HepG2 (cell line): ENCODE measurements around the gene C2orf92.

Source experiments
- CTCF ChIP-seq: sonication (generic); formaldehyde crosslinking; IDR thresholded peaks from 2 replicates; pipeline ENCODE4 v1.5.0; 2020; ENCODE audit warnings: mild to moderate bottlenecking, missing genetic modification reagents, moderate library complexity
- EP300 ChIP-seq, 3 experiments: sonication (generic) in 1 of 3; formaldehyde crosslinking in 1 of 3; IDR thresholded peaks; 2 replicates each; pipeline versions ENCODE4 v1.5.1 to v1.6.1; 2011 to 2020; ENCODE audit warnings: low read depth in 2 of 3, low read length in 2 of 3, borderline replicate concordance in 1 of 3, improper control_type of control experiment in 1 of 3, mild to moderate bottlenecking in 1 of 3, missing genetic modification reagents in 1 of 3, moderate library complexity in 1 of 3
- HNRNPL ChIP-seq: fragments of 200-400 bp; formaldehyde crosslinking; IDR thresholded peaks from 2 replicates; pipeline ENCODE4 v1.6.1; 2017; ENCODE audit warnings: mild to moderate bottlenecking, low read depth, low read length
- KLF13 ChIP-seq: sonication (generic); formaldehyde crosslinking; IDR thresholded peaks from 2 replicates; pipeline ENCODE4 v1.4.0; 2020; ENCODE audit warnings: mild to moderate bottlenecking, missing genetic modification reagents
- NKX3-1 ChIP-seq: sonication (generic); formaldehyde crosslinking; IDR thresholded peaks from 2 replicates; pipeline ENCODE4 v1.5.0; 2020; ENCODE audit warnings: missing genetic modification reagents
- POLR2A ChIP-seq, 2 experiments: IDR thresholded peaks; 2 replicates each; pipeline ENCODE4 v1.6.1; 2011; ENCODE audit warnings: low read depth in 2 of 2, low read length in 2 of 2, mild to moderate bottlenecking in 1 of 2, moderate library complexity in 1 of 2; ENCODE audit not compliant: insufficient read depth in 1 of 2
- RAD21 ChIP-seq: fragments of 450-650 bp; formaldehyde crosslinking; IDR thresholded peaks from 2 replicates; pipeline ENCODE4 v1.5.0; 2020; ENCODE audit warnings: mild to moderate bottlenecking
- SRY ChIP-seq: sonication (generic); formaldehyde crosslinking; IDR thresholded peaks from 2 replicates; pipeline ENCODE4 v1.8.0; 2022; ENCODE audit warnings: mild to moderate bottlenecking, missing genetic modification reagents
- TOE1 ChIP-seq: sonication (generic); formaldehyde crosslinking; IDR thresholded peaks from 2 replicates; pipeline ENCODE4 v1.4.0; 2020; ENCODE audit warnings: mild to moderate bottlenecking, missing genetic modification reagents
- ZBTB49 ChIP-seq: sonication (generic); formaldehyde crosslinking; IDR thresholded peaks from 2 replicates; pipeline ENCODE4 v1.4.0; 2020; ENCODE audit warnings: missing genetic modification reagents, borderline replicate concordance
- ZBTB8A ChIP-seq: sonication (generic); formaldehyde crosslinking; IDR thresholded peaks from 2 replicates; pipeline ENCODE4 v1.4.0; 2020; ENCODE audit warnings: mild to moderate bottlenecking, low read depth, missing genetic modification reagents, borderline replicate concordance
- ZFAT ChIP-seq: sonication (generic); formaldehyde crosslinking; conservative IDR thresholded peaks from 2 replicates; pipeline ENCODE4 v1.8.1; 2023; ENCODE audit warnings: missing genetic modification reagents, inconsistent platforms
- ZNF512 ChIP-seq: sonication (generic); formaldehyde crosslinking; IDR thresholded peaks from 2 replicates; pipeline ENCODE4 v1.4.0; 2020; ENCODE audit warnings: mild to moderate bottlenecking, missing genetic modification reagents

GRCh38 chr2:97703741-97704140 lies 34.2 kb downstream of the C2orf92 start:
- TF ChIP-seq KLF13 (CRISPR knock-in tag) (no peak), ZFAT (CRISPR knock-in tag) (no peak), CTCF (CRISPR knock-in tag) (no peak), TOE1 (CRISPR knock-in tag) (no peak), RAD21 (CRISPR knock-in tag) (no peak), EP300 (IDR thresholded peaks at IDR 0.05; ENCODE audit: low read depth in 2 of 2, low read length in 2 of 2) (no peak), EP300 (CRISPR knock-in tag; IDR thresholded peaks at IDR 0.05; ENCODE audit: borderline replicate concordance) (no peak), NKX3-1 (CRISPR knock-in tag) (no peak), HNRNPL (no peak), POLR2A (IDR thresholded peaks at IDR 0.05; ENCODE audit: insufficient read depth in 1 of 2, low read depth in 2 of 2, low read length in 2 of 2) (no peak), ZBTB8A (CRISPR knock-in tag) (no peak), ZBTB49 (CRISPR knock-in tag) (no peak), SRY (CRISPR knock-in tag) (no peak), ZNF512 (no peak)
